Measurements from ENCODE around the gene DIP2C.

DNA sequence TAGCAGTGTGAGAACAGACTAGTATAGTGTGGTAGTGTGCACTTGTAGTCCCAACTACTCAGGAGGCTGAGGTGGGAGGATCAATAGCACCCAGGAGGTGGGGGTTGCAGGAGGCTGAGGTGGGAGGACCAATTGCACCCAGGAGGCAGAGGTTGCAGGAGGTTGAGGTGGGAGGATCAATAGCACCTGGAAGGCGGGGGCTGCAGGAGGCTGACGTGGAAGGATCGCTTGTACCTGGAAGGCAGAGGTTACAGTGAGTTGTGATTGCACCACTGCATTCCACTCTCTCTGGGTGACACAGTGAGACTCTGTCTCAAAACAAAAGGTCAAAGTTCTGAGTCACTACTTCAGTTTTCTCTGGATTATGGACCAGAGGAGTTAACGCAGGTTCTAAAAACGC lies 22.6 kb upstream of the DIP2C start:
- TF ChIP-seq, protein P1, sequence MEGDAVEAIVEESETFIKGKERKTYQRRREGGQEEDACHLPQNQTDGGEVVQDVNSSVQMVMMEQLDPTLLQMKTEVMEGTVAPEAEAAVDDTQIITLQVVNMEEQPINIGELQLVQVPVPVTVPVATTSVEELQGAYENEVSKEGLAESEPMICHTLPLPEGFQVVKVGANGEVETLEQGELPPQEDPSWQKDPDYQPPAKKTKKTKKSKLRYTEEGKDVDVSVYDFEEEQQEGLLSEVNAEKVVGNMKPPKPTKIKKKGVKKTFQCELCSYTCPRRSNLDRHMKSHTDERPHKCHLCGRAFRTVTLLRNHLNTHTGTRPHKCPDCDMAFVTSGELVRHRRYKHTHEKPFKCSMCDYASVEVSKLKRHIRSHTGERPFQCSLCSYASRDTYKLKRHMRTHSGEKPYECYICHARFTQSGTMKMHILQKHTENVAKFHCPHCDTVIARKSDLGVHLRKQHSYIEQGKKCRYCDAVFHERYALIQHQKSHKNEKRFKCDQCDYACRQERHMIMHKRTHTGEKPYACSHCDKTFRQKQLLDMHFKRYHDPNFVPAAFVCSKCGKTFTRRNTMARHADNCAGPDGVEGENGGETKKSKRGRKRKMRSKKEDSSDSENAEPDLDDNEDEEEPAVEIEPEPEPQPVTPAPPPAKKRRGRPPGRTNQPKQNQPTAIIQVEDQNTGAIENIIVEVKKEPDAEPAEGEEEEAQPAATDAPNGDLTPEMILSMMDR (IDR thresholded peaks at IDR 0.05) = no peak
- no peak for TF ChIP-seq POLR2A (IDR thresholded peaks at IDR 0.05)
- TF ChIP-seq POLR2AphosphoS5 (IDR thresholded peaks at IDR 0.05) = no peak

All from stomach (tissue), 4 donors.